ENCODE measurements around the gene BAIAP3.

Gene BAIAP3

DNA sequence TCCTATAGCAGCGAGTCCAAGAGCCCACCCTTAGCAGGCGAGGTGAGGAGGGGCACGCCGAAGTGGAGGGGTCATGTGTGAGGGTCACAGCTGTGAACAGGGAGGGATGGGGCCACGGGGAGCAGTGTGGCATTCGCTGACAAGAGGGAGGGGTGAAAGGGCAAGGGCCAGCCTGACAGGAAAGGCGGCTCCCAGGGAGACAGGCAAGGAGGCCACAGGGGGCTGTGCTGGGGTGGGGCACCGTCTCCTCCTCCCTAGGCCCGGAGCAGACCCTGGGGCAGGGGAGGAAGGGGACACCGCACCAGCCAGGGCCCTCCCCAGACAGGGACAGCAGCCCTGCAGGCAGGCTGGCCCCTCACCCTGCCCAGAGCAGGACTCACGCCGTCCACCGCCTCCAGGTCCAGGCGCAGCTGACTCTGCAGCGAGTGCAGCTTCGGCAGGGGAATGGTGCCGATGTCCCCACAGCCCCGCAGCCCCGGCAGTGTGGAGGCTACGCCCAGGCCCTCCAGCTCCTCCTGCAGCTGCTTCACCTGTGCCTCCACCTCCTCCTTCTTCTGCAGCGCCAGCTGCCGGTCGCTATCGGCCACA is 33.4 kb downstream of the BAIAP3 start:
- DNase-seq (ENCODE audit: low spot score) = no peak

DNA sequence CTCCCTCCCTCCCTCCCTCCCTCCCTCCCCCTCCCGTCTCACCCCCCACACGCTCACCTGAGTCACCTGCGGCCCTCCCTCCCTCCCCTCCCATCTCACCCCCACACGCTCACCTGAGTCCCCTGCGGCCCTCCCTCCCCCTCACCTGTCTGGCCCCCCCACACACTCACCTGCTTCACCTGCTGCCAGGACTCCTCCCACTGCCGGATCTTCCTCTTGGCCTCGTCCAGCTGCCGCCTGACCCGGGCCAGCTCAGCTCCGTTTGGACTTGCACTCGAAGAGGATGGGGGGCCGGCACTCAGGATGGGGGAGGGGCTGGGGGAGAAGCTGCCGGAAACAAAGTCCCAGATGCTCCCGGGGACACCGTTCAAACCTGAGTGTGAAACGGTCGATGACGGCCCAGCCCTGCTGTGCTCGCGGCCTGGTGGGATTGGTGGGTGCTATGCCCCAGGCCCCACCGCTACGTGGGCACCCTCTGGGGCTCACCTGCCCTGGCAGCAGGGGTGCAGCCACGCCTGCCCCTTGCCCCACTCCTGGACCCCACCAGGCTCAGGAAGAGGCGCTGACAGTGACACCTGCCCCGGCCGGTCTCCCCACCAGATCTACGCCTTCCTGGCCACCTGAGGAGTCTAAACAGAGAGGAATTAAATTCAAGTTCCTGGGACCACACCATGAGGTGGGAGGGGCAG is 34.2 kb downstream of the BAIAP3 start:
- DNase-seq (ENCODE audit: low spot score) = no peak

- DNase-seq (ENCODE audit: low spot score) = no peak
Observed at GRCh38 chr16:1371054-1371978, 37.9 kb downstream of the BAIAP3 start.

- no peak for DNase-seq (ENCODE audit: low spot score)
Observed at GRCh38 chr16:1372292-1372950, 39.0 kb downstream of the BAIAP3 start.

DNA sequence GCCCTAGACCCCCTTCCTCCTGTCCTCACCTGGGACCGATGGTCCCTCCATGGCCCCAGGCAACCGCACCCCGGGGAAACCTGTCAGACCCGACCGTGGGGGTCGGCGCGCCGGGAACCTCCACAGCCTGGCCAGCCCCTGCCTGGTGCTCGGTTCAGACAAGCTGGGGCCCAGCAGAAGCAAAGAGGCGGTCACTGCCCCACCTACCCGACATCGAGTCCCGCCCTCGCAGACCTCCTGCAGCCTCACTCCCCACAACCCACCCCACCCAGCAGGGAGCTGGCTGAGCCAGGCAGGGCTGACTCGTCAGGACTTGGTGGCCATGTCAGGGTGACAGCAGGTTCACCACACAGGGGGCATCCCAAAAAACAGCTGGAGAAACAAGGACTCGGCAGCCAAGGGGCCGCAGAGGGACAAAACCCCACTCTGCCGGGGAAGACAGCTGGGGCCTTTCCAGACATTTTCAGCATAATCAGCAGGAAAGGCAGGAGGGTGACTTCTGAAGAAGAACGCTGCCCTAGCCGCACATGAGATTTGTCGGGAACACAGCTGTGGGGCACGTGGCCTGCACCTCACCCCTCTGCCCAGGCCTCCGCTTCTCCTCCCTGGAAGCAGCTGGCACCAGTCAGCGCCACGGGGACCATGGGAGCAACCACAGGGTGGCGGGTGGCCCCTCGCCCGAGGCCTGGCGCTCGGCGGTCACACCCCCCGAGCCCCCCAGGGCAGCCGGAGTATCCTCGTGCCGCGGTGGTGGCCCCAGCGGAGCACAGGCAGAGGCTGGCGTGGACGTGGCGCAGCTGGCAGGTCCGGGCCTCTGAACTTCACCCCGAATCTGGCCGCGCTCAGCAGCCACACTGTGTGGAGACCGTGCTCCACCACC is 41.2 kb downstream of the BAIAP3 start:
- peak; percentile 38 for DNase-seq (ENCODE audit: low spot score)

DNA sequence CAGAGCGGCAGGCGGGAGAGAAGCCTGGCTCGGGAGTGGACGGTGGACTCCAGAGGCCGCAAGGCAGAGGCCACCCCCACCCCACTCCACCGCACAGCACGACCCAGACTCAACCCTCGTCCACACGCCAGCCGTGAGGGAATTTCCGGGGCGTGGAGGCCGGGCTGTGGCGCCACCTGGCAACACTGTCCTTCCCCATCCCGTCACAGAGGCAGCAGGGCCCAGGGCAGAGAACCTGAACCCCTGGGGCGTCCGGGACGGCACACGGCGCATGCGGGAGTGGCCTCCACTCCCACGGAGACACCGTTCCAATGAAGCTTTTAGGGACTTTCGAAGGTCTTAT is 41.8 kb downstream of the BAIAP3 start:
- DNase-seq (ENCODE audit: low spot score) = no peak

DNA sequence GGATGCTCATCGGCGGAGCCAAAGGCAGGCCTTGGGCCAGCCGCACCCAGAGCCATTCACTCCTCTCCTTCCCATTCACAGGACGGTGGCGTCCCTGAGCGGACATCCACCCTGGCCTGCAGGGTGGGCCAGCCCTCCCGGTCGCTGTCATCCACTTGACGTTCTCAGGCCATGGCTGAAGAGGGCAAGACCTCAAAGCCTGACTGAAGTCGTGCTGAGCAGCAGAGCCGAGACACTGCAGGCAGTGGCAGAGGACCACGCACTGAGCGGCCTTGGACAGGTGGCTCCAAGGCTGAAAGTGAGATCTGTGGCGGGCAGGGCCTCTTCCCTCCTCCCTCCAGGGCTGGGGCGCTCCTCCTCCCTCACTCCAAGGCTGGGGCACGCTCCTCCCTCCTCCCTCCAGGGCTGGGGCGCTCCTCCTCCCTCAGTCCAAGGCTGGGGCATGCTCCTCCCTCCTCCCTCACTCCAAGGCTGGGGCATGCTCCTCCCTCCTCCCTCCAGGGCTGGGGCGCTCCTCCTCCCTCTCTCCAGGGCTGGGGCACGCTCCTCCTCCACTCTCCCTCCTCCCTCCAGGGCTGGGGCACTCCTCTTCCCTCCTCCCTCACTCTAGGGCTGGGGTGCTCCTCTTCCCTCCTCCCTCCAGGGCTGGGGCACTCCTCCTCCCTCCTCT is 42.4 kb downstream of the BAIAP3 start:
- DNase-seq (ENCODE audit: low spot score) = peak; percentile 60

DNA sequence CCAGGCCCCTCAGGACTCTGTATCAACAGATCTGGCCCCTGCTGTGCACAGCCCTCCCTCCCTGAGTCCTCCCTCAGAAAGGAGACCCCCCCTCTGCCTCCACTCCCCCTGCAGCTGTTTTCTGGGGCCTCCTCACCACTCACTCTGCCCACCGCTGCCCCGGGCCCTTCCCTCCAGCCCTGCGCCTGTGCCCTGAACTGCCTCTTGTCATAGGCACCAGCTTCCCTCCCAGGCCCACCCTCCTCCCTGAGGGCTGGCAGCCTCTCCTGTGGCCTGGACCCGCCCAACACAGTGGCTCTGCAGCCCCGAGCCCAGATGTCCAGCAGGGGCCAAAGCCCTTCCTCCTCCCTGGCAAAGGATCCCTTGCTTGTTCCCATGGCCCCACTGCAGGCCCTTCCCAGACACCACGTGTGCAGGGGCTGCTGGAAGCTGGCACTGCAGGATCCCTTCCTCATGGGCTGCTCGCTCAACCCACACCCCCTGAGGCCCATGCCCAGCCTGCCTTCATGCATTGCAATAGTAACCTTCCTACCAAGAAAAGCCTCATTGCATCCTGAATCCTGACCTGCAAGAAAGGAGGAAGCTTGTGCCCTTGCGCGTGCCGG is 44.1 kb downstream of the BAIAP3 start:
- no peak for DNase-seq (ENCODE audit: low spot score)

DNA sequence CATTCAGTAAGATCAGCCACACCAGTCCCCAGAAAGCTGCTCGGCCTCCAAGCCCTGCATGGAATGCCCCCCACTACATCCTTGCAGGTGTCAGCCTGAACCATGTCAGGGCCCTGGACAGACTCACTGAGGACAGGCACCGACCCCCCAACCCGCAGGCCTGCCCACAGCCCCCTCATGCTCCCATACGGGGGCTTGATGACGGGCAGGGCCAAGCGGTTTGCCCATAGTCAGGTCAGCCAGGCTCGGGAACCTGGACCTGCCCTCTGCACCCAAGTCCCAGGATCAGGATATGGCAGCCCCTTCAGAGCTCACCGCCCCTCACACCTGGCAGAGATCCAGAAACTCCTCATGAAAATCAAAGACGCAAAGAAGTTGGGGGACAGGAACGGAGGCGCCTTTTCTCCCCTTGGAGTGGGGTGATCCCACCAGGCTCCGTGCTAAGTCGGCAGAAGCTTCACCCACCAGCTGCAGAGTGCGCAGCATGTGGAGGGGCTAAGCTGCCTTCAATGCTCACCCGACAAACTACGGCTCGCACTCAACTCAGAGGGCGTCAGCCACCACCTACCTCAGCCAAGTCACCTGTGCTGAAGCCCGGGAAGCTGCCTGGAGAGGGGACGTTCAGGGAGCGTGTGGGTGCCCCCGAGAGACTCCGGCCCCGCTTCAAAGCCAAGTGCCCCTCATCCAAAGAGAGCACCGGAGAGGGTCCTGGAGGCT is 44.8 kb downstream of the BAIAP3 start:
- no peak for DNase-seq (ENCODE audit: low spot score)

DNA sequence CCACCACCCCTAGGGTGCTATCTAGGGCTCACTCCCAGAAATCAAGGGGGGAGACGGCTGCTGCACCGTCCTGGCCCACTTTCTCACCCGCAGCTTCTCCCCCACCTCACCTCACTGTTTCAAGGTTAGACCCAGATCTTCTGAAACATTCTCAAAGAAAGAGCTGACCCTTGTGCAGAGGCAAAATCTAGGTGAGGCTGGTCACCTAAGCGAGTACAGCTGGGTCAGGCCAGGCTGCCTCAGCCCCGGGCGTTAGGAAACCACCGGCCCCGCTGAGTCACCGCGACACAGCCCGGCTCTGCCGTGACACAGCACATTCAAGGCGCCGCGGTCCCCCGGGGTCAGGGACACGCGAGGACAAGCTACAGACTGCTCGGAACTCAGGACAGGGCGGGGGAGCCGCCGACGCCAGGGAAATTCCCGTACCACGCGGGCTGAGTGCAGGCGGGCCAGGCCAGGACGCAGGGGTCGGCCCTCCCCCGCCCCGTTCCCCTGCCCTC is 45.4 kb downstream of the BAIAP3 start:
- peak; percentile 92 for DNase-seq (ENCODE audit: low spot score)

DNA sequence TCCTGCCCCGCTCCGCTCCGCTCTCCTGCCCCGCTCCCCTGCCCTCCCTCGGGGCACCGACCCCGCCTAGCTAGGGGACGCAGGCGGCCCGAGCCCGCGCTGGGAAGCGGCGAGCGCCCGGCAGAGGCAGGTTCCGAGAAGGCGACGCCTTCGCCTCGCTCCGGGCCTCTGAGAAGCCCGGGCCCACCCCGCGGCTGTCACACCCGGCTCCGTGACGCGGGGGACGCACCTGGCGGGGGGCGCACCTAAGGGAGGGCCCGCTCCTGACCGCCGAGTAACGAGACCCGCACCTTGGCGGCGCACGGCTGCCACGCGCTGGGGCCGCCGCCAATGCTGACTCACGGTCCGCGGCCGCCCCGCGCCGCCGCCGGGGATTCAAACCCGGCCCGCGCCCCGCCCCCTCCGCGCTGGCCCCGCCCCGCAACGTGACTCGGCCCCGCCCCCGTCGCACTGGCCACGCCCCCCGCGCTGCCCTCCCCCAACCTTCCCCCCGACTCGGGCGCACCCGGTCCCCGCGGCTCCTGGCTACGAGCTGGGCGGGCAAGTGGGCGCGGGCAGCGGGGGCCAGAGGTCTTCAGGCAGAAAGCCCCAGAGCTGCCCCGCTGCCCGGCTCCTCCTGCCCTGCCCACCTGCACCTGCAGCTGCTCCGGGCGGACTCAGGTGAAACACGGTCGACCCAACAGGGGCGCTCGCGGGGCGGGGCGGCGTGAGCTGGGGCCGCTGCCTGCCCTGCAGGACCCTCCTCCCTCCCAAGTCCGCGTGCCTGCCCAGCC is 46.0 kb downstream of the BAIAP3 start:
- peak; percentile 84 for DNase-seq (ENCODE audit: low spot score)

- DNase-seq (ENCODE audit: low spot score) = no peak
Observed at GRCh38 chr16:1380195-1380594, 46.8 kb downstream of the BAIAP3 start.

DNA sequence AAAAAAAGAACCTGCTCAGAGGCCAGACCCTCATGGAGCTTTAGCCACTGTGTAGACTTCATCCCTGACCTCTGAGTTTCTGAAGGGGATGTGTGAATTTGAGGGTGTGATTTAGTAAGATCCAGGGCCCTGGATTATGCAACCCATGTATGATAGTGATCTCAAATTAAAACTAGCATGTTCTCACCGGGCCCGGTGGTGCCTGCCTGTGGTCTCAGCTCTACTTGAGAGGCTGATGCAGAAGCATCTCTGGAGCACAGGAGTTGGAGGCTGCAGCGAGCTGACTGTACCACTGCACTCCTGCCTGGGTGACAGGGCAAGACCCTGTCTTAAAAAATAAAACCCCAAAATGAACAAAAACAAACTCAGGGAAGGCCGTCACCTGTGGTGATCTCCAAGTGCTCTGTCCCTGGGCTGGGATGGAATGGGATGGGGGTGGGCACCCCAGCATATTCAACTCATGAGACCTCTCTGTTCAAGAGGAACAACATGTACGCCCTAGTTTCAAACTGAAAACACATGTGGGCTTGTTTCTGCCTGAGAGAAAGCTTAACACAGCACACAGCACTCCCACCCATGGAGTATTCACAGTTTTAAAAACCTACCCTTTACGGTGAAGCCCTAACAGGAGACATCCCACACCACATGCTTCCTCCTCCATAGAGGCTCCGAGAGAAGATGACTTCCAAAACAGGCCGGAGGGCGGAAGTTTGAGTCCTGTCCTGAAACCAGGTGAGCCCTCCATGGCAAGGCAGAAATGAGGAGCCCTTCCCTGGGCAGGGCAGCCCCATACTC is 48.4 kb downstream of the BAIAP3 start:
- no peak for DNase-seq (ENCODE audit: low spot score)

DNA sequence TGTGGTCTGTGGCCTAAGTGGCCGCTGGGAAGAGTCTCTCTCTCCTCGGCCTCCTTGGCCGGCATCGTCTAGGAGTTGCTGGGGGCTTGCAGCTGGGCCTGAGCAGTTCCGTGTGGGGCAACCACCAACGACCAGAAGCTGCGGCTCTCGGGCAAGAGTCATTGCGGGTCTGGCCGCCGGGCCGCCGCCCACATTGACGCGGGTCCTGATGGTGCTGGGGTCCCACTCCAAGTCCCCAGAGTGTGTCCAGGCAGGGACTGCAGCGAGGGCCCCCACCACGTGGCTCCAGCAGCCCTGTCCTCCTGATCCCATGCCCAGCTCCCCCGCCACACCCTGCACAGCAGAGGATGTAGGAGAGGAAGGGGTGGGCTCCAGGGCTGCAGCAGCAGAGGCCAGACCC is 50.1 kb downstream of the BAIAP3 start:
- no peak for DNase-seq (ENCODE audit: low spot score)

DNA sequence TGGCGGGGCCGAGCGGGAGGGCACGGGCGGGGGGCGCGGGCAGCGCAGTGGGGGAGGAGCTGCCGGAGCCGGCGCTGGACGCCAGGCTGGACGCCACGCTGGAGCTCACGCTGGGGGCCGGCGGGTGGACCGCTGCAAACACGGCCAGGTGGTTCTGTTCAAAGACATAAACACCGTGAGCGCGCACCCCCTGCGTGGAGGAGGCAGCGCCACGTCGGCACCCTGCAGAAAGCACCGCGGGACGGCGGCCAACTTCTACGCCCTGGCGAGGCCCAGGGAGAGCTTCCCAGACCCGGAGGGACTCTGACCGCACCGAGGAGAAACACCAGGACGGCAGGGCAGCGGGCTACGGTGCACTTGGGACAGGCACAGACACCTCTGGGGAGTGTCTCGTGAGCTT is 51.8 kb downstream of the BAIAP3 start:
- DNase-seq (ENCODE audit: low spot score) = no peak

GRCh38 chr16:1387331-1387730 is 53.9 kb downstream of the BAIAP3 start:
- DNase-seq (ENCODE audit: low spot score) = no peak

DNA sequence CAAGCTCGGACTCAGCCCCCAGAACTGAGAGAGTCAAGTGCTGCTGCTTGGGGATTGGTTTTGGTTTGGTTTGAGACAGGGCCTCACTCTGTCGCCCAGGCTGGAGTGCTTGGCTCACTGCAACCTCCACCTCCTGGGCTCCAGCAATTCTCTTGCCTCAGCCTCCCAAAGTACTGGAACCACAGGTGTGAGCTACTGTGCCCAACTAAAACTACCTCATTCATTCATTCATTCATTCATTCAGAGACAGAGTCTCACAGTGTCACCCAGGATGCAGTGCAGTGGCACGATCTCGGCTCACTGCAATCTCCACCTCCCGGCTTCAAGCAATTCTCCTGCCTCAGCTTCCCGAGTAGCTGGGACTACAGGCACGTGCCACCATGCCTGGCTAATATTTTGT is 56.3 kb downstream of the BAIAP3 start:
- no peak for DNase-seq (ENCODE audit: low spot score)

DNA sequence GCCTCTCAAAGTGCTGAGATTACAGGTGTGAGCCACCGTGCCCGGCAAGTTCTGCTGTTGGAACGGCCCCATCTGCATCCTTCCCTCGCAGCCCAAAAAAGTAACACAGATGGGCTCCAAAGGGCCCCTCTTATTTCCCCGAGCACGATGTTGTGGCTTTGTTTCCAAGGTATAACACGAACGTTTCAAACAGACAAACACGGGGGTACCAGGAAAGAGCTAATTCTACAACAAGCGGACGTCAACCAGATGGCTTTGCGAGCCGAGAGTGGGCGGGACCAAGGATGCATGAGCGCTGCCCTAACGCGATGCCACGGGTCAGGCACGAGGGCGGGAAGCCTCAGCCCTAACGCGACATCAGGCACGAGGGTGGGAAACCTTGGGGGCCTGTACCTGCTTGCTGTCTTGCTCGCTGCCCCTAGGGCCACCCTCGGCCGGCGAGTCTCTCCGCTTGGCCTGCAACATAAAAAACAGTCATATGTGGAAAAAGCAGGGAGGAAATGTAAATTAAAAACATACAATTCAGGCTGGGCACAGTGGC is 56.9 kb downstream of the BAIAP3 start:
- DNase-seq (ENCODE audit: low spot score) = no peak

Measured in hematopoietic multipotent progenitor cell treated with erythropoietin and hydrocortisone succinate and interleukin-3 and kit ligand, for 15 days (in vitro differentiated cells).